ENCODE results near the gene FAF1. TPM values are rescaled to one million over a fixed set of nuclear protein-coding genes. Genes with fewer than 3 reads are reported as not detected.
"Not testable (repeated sequence)": the region's sequence is repeated elsewhere in the genome, so short reads cannot be mapped to it uniquely, and the experiment has no call there.

FAF1 gene
- total RNA-seq, 2 donors from 2014 or later = 25.5 to 68.6 TPM

DNA sequence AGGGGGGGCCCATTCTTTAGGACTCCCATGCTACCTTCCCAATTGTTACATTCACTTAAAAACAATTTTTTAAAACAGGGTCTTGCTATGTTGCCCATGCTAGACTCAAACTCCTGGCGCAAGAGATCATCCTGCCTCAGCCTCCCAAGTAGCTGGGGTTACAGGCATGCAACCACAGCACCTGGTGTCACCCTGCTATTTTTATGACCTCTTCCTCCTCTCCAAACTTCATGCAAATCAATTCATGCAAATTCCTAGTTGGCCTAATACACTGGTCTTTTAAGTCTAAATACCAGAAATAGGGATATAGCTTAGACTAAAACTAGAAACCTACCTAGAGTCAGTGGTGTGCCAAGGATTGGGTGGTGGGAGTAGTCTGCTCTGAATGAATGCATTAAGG is 40.1 kb upstream of the FAF1 start:
- no peak for DNase-seq (ENCODE audit: low spot score)
- Histone ChIP-seq H3K36me3 (no peaks in the 10 kb centered on the region), H3K27me3 (replicated peaks; ENCODE audit: insufficient read depth) (no peaks in the 10 kb centered on the region), H3K27ac (no peak overlapping the region), H3K4me1 (ENCODE audit: control insufficient read depth in 1 of 2, low read depth in 2 of 2) (no peaks in the 10 kb centered on the region), H3K4me3 (no peak overlapping the region), H3K9me3 (no peaks in the 10 kb centered on the region)
- ATAC-seq (ENCODE audit: insufficient number of reproducible peaks, low FRiP score, low read depth) = no peak
- TF ChIP-seq, protein P1, sequence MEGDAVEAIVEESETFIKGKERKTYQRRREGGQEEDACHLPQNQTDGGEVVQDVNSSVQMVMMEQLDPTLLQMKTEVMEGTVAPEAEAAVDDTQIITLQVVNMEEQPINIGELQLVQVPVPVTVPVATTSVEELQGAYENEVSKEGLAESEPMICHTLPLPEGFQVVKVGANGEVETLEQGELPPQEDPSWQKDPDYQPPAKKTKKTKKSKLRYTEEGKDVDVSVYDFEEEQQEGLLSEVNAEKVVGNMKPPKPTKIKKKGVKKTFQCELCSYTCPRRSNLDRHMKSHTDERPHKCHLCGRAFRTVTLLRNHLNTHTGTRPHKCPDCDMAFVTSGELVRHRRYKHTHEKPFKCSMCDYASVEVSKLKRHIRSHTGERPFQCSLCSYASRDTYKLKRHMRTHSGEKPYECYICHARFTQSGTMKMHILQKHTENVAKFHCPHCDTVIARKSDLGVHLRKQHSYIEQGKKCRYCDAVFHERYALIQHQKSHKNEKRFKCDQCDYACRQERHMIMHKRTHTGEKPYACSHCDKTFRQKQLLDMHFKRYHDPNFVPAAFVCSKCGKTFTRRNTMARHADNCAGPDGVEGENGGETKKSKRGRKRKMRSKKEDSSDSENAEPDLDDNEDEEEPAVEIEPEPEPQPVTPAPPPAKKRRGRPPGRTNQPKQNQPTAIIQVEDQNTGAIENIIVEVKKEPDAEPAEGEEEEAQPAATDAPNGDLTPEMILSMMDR (IDR thresholded peaks at IDR 0.05) = no peak

- ATAC-seq (ENCODE audit: insufficient number of reproducible peaks, low FRiP score, low read depth); H3K4me3 ChIP-seq; H3K9me3 ChIP-seq; H3K4me1 ChIP-seq (ENCODE audit: control insufficient read depth in 1 of 2, low read depth in 2 of 2); H3K36me3 ChIP-seq; H3K27me3 ChIP-seq (replicated peaks; ENCODE audit: insufficient read depth); H3K27ac ChIP-seq; DNase-seq (ENCODE audit: low spot score): not testable (repeated sequence)
These were observed 39.3 kb upstream of the FAF1 start for GRCh38 chr1:50999375-50999774.

GRCh38 chr1:50996083-50996482 is 36.0 kb upstream of the FAF1 start:
- H3K27me3 ChIP-seq (replicated peaks; ENCODE audit: insufficient read depth) = no peaks in the 10 kb centered on the region

DNA sequence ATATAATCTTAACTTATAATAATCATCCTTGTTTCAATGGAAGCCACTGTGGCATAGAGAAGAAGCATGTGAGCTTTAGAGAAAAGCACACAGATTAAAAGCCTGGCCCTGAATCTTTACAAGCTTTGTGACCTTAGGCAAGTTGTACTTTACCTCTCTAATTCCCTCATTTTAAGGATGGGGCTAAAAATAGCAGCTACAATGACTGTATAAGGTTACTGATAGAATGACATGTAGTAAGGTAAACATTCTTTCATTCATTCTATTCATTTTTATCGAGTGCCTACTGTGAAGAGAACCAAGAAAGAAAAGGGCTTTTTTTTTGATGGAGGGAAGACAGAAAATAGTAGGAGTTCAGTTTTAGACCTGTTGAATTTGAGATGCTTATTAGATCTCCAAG is 35.6 kb upstream of the FAF1 start:
- Histone ChIP-seq H3K9me3 (no peaks in the 10 kb centered on the region), H3K4me1 (ENCODE audit: control insufficient read depth in 1 of 2, low read depth in 2 of 2) (no peaks in the 10 kb centered on the region), H3K4me3 (no peak overlapping the region), H3K27ac (no peak overlapping the region), H3K36me3 (no peaks in the 10 kb centered on the region), H3K27me3 (replicated peaks; ENCODE audit: insufficient read depth) (no peaks in the 10 kb centered on the region)
- ATAC-seq (ENCODE audit: insufficient number of reproducible peaks, low FRiP score, low read depth) = no peak
- TF ChIP-seq, protein P1 (IDR thresholded peaks at IDR 0.05) = no peak
- DNase-seq (ENCODE audit: low spot score) = no peak

More at GRCh38 chr1:50996083-50996482, 36.0 kb upstream of the FAF1 start:
- Histone ChIP-seq H3K4me1 (ENCODE audit: control insufficient read depth in 1 of 2, low read depth in 2 of 2) (no peaks in the 10 kb centered on the region), H3K36me3 (no peaks in the 10 kb centered on the region), H3K27ac (no peak overlapping the region), H3K4me3 (no peak overlapping the region), H3K9me3 (no peaks in the 10 kb centered on the region)
- ATAC-seq (ENCODE audit: insufficient number of reproducible peaks, low FRiP score, low read depth) = no peak
- TF ChIP-seq, protein P1 (IDR thresholded peaks at IDR 0.05) = no peak
- no peak for DNase-seq (ENCODE audit: low spot score)

DNA sequence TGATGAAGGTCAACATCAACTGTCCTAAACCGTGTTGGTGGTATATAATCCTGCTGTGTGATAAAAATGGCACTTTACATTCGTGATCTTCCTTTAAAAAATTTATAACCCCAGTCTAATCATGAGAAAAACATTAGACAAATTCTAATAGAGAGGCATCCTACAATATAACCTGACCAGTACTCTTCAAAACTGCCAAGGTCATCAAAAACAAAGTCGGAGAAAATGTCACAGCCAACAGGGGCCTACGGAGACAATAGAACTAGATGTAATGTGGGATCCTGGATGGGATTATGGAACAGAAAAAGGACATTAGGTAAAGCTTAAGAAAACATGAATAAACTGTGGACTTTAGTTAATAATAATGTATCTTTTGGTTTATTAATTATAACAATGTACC is 34.9 kb upstream of the FAF1 start:
- Histone ChIP-seq H3K27ac (no peak overlapping the region), H3K9me3 (no peaks in the 10 kb centered on the region), H3K4me3 (no peak overlapping the region), H3K4me1 (ENCODE audit: control insufficient read depth in 1 of 2, low read depth in 2 of 2) (no peaks in the 10 kb centered on the region), H3K27me3 (replicated peaks; ENCODE audit: insufficient read depth) (no peaks in the 10 kb centered on the region), H3K36me3 (no peaks in the 10 kb centered on the region)
- ATAC-seq (ENCODE audit: insufficient number of reproducible peaks, low FRiP score, low read depth) = no peak
- TF ChIP-seq, protein P1 (IDR thresholded peaks at IDR 0.05) = no peak
- DNase-seq (ENCODE audit: low spot score) = no peak

DNA sequence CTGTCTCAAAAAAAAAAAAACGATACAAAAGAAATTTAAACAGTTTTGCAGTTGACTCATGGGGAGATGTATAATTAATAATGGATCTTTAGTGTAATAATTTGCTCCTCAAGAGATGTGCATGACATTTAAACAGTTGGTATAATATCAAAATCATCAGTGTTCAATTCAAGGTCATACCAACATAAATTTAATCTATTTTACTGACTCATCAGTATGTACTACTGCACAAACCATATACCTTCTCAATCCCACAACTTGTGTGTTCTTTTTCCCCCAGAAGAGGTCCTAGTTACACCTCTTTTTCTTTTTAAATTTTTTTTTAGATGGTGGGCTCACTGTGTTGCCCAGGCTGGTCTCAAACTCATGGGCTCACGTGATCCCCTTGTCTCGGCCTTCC is 33.6 kb upstream of the FAF1 start:
- TF ChIP-seq, protein P1 (IDR thresholded peaks at IDR 0.05) = no peak
- no peak for DNase-seq (ENCODE audit: low spot score)
- H3K36me3 ChIP-seq = no peaks in the 10 kb centered on the region
- no peaks in the 10 kb centered on the region for H3K27me3 ChIP-seq (replicated peaks; ENCODE audit: insufficient read depth)
- no peaks in the 10 kb centered on the region for H3K4me1 ChIP-seq (ENCODE audit: control insufficient read depth in 1 of 2, low read depth in 2 of 2)
- no peak overlapping the region for H3K27ac ChIP-seq
- ATAC-seq (ENCODE audit: insufficient number of reproducible peaks, low FRiP score, low read depth) = no peak
- H3K9me3 ChIP-seq = no peaks in the 10 kb centered on the region
- H3K4me3 ChIP-seq = no peak overlapping the region

Measured in thoracic aorta (tissue), 2 donors.